KOPT-K1 (cell line): Measurements from ENCODE around the gene CCL2.
"Not testable (repeated sequence)": the region's sequence is repeated elsewhere in the genome, so short reads cannot be mapped to it uniquely, and the experiment has no call there.

Experiments
- H3K27ac ChIP-seq: fragments of 200-600 bp; sonication (generic); 2 replicates; pipeline ENCODE4 v1.5.1; 2016; ENCODE audit warnings: antibody characterized with exemption, mild to moderate bottlenecking, low read depth, low read length; ENCODE audit not compliant: poor library complexity, severe bottlenecking
- H3K36me3 ChIP-seq: fragments of 200-600 bp; sonication (generic); 2 replicates; pipeline ENCODE4 v1.5.1; 2017; ENCODE audit warnings: antibody characterized with exemption, mild to moderate bottlenecking, low read length, moderate library complexity; ENCODE audit not compliant: insufficient read depth
- H3K9me3 ChIP-seq: fragments of 200-600 bp; sonication (generic); 2 replicates; pipeline ENCODE4 v1.5.1; 2017; ENCODE audit warnings: antibody characterized with exemption, low read length, mild to moderate bottlenecking; ENCODE audit not compliant: insufficient read depth, poor library complexity, severe bottlenecking

Gene CCL2

GRCh38 chr17:34254651-34255380, at the start of gene CCL2:
CCL2 (plus strand) TSS chr17:34255285; CDS start chr17:34255350, 65 bp downstream.
- H3K27ac ChIP-seq: no peak within 1 kb of the TSS

GRCh38 chr17:34205401-34205800, 49.7 kb upstream of the CCL2 start:
- H3K36me3 ChIP-seq: no peaks in the 10 kb centered on the region
- no peaks in the 10 kb centered on the region for H3K9me3 ChIP-seq
- H3K27ac ChIP-seq: no peak overlapping the region

More at GRCh38 chr17:34254651-34255380, at the start of gene CCL2:
- no peaks in the 10 kb centered on the region for H3K36me3 ChIP-seq
- no peaks in the 10 kb centered on the region for H3K9me3 ChIP-seq

GRCh38 chr17:34206569-34206968, 48.5 kb upstream of the CCL2 start:
- Histone ChIP-seq H3K36me3 (no peaks in the 10 kb centered on the region), H3K27ac (no peak overlapping the region), H3K9me3 (no peaks in the 10 kb centered on the region)

GRCh38 chr17:34207572-34207971, 47.5 kb upstream of the CCL2 start:
- Histone ChIP-seq H3K27ac (no peak overlapping the region), H3K9me3 (no peaks in the 10 kb centered on the region), H3K36me3 (no peaks in the 10 kb centered on the region)

GRCh38 chr17:34218748-34219147, 36.3 kb upstream of the CCL2 start:
- peaks cover 10% of the 10 kb centered on the region for H3K9me3 ChIP-seq
- H3K27ac ChIP-seq: no peak overlapping the region
- no peaks in the 10 kb centered on the region for H3K36me3 ChIP-seq

GRCh38 chr17:34219405-34219804, 35.7 kb upstream of the CCL2 start:
- no peaks in the 10 kb centered on the region for H3K36me3 ChIP-seq
- no peak overlapping the region for H3K27ac ChIP-seq
- peaks cover 10% of the 10 kb centered on the region for H3K9me3 ChIP-seq

- peaks cover 10% of the 10 kb centered on the region for H3K9me3 ChIP-seq
- H3K36me3 ChIP-seq: no peaks in the 10 kb centered on the region
- H3K27ac ChIP-seq: no peak overlapping the region
Measured at GRCh38 chr17:34220045-34220751, 34.9 kb upstream of the CCL2 start.

GRCh38 chr17:34220752-34221395, 34.2 kb upstream of the CCL2 start:
- Histone ChIP-seq H3K27ac (no peak overlapping the region), H3K9me3 (peaks cover 4% of the 10 kb centered on the region), H3K36me3 (no peaks in the 10 kb centered on the region)

- Histone ChIP-seq H3K9me3 (no peaks in the 10 kb centered on the region), H3K36me3 (no peaks in the 10 kb centered on the region), H3K27ac (no peak overlapping the region)
Measured at GRCh38 chr17:34221411-34221810, 33.7 kb upstream of the CCL2 start.

GRCh38 chr17:34222722-34223497, 32.2 kb upstream of the CCL2 start:
- Histone ChIP-seq H3K36me3 (no peaks in the 10 kb centered on the region), H3K9me3 (no peaks in the 10 kb centered on the region), H3K27ac (no peak overlapping the region)

- no peak overlapping the region for H3K27ac ChIP-seq
Measured at GRCh38 chr17:34225046-34225445, 30.0 kb upstream of the CCL2 start.

GRCh38 chr17:34226011-34226743, 28.9 kb upstream of the CCL2 start:
- Histone ChIP-seq H3K36me3 (no peaks in the 10 kb centered on the region), H3K27ac (no peak overlapping the region), H3K9me3 (peaks cover 11% of the 10 kb centered on the region)

More at GRCh38 chr17:34225046-34225445, 30.0 kb upstream of the CCL2 start:
- Histone ChIP-seq H3K9me3 (peaks cover 6% of the 10 kb centered on the region), H3K36me3 (no peaks in the 10 kb centered on the region)

GRCh38 chr17:34226744-34227034, 28.4 kb upstream of the CCL2 start:
- Histone ChIP-seq H3K36me3 (no peaks in the 10 kb centered on the region), H3K9me3 (peaks cover 11% of the 10 kb centered on the region), H3K27ac (no peak overlapping the region)

- H3K27ac ChIP-seq, H3K36me3 ChIP-seq: not testable (repeated sequence)
- peaks cover 11% of the 10 kb centered on the region for H3K9me3 ChIP-seq
Measured at GRCh38 chr17:34227293-34227692, 27.8 kb upstream of the CCL2 start.
